Stimulated activated CD8-positive, alpha-beta memory T cell treated with anti-CD3 and anti-CD28 coated beads, Interleukin-4, amount 100 ng/mL, for 4 hours (primary cell): Measurements from ENCODE around the gene NETO2.
"Not testable (repeated sequence)": the region's sequence is repeated elsewhere in the genome, so short reads cannot be mapped to it uniquely, and the experiment has no call there.

ENCODE experiments used
- DNase-seq, 2 donors: peaks; one replicate each; pipeline ENCODE4 v3.0.0-alpha.2; 2020; ENCODE audit warnings: low read depth in 2 of 2, low spot score in 1 of 2

Gene NETO2, protein sequence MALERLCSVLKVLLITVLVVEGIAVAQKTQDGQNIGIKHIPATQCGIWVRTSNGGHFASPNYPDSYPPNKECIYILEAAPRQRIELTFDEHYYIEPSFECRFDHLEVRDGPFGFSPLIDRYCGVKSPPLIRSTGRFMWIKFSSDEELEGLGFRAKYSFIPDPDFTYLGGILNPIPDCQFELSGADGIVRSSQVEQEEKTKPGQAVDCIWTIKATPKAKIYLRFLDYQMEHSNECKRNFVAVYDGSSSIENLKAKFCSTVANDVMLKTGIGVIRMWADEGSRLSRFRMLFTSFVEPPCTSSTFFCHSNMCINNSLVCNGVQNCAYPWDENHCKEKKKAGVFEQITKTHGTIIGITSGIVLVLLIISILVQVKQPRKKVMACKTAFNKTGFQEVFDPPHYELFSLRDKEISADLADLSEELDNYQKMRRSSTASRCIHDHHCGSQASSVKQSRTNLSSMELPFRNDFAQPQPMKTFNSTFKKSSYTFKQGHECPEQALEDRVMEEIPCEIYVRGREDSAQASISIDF

DNA sequence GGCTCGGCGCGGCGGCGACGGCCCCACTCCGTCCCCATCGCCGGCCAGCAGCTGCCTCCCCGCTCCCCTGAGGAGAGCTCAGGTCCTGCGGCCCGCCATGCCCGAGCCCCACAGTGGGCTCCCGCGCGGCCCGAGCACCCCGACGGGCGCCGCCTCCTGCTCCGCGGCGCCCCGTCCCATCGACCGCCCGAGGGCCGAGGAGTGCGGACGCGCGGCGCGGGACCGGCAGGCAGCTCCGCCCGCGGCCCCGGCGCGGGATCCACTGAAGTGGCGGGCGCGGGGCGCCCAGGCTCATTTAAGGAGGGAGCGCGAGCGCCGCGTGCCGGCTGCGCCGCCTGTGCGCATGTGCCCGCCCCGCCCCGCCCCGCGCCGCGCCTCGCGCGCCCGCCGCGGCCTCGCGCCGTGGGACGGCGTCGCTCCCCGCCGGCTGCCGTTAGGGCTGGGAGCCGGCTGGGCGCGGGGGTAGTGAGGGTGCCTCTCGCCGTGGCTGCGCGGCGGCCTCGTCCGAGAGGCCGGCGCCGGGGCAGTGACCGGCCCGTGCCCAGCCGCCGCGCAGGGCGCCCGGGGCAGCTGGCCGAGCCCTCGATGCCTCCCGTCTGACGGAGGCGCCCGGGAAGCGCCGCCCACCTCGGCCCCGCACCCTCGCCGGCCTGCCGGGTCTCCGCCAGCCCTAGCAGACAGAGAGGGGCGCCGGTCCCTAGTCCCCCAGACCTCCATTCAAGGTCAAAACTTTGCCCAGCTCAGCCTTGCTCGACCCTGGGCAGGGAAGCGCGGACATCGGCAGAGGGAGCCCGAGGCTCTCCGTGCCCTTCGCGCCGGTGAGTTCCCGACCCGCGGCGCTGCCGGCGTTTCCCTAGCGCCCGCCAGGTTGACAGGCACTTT is at the start of gene NETO2:
TSS of gene NETO2 (minus strand) at position 269 of the 882 bp plus-strand sequence. CDS start 333 bp downstream, outside the sequence.
- DNase-seq: peak; percentile 15 to 24

DNA sequence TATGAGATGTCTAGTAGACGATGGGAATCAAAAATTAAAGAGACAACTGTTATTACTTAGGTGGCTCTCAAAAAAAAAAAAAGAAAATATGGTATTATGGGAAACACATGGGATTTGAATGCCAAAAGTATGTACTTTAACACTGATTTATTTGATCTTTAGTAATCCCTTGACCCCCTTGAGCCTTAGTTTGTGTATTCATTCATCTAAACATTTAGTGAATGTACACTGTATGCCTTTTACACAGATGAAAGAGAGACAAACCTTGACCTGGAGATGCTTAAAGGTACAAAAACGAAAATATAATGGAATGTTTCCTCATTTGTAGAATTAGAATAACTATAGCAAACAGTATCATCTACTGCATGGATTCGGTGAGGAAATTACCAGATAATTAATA is 38.6 kb upstream of the NETO2 start:
- no peak for DNase-seq

DNA sequence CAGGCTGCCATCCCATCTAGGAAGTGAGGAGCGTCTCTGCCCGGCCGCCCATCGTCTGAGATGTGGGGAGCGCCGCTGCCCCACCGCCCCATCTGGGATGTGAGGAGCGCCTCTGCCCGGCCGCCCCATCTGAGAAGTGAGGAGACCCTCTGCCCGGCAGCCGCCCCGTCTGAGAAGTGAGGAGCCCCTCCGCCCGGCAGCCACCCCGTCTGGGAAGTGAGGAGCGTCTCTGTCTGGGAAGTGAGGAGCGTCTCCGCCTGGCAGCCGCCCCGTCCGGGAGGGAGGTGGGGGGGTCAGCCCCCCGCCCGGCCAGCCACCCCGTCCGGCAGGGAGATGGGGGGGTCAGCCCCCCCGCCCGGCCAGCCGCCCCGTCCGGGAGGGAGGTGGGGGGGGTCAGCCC is 37.3 kb upstream of the NETO2 start:
- DNase-seq: not testable (repeated sequence)

DNA sequence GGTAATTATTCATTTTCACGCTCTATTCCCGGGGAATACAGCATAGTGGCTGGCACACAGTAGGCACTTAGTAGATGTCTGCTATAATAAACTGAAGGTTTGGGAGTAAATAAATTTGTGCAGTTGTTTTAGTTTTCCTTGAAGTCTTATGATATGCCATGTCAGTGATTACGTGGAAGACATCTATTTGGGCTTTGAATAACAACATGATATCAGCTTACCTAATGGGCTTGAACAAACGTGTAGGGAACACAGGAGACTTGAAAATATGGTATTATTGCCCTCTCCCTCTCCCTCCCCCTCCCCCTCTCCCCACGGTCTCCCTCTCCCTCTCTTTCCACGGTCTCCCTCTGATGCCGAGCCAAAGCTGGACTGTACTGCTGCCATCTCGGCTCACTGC is 36.3 kb upstream of the NETO2 start:
- DNase-seq: no peak

DNA sequence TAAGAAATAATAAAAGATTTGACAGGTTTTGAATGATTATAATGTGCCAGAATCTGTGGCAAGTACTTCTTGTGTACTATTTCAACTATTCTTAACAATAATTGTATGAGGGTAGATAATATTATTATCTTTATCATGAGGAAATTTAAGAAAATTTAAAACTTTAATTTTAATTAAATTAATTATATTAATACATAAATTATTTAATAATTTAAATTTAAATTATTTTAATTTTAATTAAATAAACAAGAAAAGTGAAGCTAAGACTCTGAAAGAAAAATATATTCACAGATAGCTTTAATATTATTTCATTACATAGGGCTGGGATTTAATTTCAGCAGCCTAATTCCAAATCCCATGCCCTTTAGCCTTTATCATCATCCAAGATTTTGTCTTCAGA is 31.4 kb upstream of the NETO2 start:
- no peak for DNase-seq

DNA sequence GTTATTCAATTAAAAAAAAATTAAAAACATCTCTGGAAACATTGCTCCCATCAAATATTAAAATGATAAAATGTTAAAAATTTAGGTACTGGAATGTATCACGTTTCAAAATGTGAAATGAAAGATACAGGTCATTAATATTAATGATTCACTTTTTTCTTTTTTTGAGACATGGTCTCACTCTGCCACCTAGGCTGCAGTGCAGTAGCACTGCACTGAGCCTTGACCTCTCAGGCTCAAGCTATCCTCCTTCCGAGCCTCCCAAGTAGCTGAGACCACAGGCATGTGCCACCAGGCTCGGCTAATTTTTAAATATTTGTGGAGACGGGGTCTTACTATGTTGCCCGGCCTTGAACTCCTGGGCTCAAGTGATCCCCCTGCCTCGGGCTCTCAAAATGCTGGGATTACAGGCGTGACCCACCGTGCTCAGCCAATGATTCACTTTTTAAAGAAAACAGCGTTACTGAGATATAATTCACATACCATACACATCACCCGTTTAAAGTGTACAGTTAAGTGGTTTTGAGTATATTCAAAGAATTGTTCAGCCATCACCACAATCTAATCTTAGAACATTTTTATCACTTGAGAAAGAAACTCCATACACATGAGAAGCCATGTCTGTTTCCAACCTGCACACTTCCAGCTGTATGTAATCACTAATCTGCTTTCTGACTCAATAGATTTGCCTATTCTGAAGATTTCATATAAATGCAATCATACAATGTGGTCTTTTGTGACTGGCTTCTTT is 19.1 kb upstream of the NETO2 start:
- DNase-seq: no peak

DNA sequence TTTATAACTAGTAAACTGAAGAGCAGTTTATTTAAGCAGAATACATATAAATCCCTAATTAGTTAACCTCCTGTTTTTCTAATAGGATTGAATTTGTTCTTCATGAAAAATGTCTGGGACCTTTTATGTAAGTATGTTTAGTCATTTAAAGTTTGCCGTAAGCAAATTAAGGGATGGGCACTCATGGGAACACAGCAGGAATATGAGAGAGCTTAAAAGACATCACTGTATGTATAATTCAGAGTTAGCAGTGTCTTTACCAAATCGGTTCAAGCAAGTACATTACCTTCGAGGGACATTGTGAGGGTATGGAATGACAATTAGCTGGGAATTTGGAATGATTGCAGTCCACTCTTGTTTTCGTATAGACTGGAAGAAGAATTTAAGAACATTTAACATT is 17.7 kb upstream of the NETO2 start:
- no peak for DNase-seq

DNA sequence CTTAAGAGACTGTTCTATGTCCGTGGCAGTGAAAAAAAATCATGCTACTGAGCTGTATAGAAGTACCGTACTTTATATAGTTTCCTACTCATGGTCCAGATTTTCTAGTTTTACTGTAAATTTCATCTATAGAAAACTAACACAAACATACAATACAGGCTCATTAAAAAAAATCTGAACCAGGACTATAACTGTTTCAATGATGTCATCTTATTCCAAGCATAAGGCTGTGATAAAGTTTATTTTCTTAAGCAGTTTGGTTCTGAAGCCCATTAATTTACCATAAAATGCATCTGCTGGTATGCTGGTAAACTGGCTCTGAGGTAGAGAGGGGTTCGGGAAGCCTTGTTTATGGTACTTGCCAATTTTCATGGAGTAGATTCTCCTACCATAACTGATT is 16.7 kb upstream of the NETO2 start:
- no peak for DNase-seq

DNA sequence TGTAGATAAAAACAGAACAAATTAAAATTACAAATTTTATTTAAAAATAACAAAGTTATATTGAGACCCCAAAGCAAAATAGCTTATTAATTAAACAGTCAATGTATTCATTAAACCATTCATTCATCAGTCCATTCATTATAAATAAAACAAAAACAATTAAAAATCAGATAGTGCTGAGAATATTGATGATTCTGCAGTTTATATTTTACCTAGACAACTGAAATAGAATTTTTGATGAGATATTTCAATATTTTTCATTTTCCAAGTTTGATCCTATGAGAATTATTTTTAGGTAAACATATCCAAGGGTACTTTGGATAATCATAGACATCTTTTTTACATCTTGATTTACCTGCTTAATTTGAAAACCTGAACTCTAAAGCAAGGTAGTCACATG is 15.2 kb upstream of the NETO2 start:
- no peak for DNase-seq

DNA sequence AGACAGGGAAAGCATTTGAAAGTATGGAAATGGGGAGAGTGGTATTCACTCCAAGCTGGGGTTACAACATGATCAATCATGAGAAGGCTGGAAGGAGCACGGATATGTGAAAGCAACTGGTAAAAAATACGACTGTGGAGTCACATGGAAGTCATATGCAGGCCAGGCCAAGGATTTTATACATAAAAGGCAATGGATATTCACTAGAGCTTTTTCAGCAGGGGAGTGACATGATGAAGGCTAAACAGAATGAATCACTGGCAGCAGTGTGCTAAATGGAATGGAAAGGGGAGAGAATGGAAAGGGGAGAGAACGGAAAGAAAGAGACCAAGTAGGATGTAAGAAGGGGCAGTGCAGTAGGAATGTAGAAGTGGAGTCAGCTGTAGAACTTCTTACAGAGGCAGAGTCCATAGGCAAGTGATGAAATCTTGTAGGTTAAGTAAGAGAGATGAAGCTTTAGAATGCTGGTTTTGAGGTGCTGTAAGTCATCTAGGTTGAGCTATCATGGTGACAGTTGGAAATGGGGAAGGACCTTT is 13.0 kb upstream of the NETO2 start:
- DNase-seq: no peak

DNA sequence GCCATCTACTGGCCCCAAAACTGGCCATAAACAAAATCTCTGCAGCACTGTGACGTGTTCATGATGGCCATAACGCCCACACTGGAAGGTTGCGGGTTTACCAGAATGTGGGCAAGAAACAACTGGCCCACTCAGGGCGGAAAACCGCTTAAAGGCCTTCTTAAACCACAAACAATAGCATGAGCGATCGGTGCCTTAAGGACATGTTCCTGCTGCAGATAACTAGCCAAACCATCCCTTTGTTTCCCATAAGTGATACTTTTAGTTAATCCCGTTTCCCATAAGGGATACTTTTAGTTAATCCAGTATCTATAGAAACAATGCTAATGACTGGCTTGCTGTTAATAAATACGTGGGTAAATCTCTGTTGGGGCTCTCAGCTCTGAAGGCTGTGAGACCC is 8.8 kb upstream of the NETO2 start:
- DNase-seq: not testable (repeated sequence)

DNA sequence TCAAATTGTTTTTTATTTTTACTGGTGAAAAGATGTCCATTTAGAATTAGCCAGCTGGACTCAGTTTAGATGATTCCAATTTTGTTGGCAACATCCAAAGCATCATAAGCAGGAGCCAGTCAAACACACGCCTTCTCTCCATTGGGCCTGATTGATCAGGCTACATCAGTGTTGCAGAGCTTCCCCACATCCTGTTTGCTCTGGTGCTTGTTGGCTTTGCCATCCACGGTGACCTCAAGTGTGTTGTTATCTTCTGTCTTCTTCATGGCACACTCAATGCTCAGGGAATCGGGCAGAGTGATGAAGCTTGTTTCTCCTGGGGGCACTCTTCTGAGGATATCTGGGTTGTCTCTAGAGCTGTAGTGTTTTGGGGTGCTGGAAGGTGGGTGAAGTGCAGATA is 6.3 kb upstream of the NETO2 start:
- DNase-seq: no peak

DNA sequence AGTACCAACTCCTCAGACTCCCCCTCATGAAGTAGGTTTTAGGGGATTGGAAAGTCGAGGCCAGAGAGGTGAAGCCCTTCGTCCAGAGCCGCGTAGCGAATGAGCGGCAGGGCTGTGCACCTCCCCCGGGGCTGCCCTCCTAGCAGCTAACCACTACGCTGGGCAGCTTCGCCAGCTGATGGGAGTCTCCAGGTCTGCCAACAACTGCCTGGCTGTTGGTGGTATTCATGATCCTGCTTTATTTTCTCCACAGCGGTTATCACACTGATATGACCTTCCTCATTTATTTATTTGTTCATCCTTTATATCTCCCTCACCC is 773 bp upstream of the NETO2 start:
- no peak for DNase-seq

DNA sequence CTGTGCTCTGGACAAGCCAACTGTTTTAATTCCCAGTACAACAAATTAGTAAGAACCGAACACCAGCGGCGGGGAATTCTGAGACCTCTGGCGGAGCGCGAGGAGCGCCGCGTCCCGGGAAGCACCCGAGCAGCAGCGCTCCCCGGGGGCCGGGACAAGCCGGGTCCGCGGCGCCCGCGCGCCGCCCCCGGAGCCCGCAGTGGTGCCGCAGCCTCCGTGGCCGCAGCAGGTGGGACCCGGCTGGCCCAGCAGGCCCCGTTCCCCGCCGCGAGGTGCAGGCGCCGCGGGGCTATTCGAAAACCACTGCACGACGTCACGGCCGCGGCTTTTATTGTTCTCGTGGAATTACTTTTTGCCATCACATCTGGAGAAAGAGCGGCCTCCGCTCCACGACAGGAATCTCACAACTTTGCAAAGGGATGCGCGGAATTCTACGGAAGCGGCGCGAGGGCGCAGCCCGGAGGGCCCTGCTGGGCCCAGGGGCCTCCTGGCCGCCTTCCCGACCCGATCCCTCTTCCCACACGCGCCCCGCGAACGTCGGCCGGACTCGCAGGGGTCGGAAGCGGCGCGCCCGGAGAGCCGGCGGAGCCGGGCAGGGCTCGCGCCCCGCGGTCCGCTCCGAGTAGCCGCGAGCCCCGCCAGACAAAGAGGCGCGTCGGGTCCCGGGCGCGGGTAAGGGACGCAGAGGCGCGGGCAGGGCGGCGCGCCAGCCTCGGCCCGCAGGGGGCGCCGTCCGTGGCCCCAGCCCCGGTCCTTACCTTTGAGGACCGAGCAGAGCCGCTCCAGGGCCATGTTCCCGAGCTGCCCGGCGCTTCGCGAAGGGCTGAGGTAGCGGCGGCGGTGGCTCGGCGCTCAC is 696 bp downstream of the NETO2 start:
- DNase-seq: peak in 1 of 2 donors; percentile 20

DNA sequence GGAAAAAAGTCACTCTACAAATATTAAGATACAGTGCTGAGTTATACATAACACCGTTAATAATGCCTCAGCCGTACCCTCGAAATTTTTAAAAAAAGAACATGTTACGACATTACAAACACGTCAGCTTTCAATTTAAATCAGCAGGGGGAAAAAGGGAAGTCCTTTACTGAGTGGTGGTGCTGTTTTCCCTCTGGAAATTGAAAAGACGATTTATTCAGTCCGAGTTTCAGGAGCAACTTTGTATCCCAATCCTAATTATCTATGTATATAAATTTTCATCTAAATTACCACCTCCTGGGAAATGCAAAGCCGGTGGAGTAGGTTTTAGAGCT is 1.3 kb downstream of the NETO2 start:
- no peak for DNase-seq

DNA sequence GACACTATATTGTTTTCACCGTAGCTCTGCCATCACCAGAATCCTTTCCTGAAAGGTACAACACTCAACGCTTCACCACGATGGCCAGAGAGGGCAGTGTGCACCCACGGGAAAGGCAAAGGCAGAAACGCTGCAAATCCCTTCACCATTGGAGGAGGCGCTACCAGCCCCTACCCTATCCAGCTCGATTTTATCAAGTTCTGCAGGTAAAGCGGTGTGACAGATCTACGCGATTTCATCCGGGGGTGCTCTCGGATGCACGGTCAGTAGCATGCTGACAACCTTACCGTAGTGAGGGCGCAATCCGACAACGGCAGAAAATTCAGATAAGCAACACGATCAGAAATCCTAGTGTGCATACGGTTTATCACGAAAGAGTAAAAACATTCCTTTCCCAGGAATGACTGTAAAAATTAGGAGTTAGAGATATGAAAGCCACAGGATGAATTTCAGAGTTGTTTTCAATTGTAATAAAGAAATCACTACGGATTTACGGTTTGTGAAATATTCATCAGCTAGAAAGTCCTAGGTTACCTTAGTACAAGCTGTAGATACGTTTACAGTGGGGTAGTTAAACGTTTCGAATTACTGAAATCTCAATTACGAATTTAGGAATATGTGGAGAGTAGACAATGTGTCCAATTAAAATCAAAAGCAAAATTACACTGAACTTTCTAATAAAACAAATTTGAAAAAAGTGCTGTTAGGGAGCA is 1.8 kb downstream of the NETO2 start:
- DNase-seq: peak; percentile 55 to 65

DNA sequence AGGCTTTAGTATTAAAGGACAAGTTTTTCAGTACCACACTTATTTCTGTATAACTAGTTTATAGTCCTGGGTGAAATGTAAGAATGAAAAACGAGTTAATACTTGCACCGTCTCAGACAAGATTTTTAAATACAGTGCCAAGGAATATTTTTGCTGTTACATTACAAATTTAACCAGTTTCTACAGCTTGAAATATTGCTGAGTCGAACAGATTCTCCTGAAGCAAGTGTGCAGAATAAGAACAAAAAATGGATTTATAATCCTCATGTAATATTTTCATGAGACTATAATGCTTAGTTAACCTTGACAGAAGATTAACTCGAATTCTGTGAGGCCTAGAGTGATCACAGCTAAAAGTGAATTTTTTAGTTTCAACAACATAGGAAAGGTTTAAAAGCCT is 3.1 kb downstream of the NETO2 start:
- no peak for DNase-seq

DNA sequence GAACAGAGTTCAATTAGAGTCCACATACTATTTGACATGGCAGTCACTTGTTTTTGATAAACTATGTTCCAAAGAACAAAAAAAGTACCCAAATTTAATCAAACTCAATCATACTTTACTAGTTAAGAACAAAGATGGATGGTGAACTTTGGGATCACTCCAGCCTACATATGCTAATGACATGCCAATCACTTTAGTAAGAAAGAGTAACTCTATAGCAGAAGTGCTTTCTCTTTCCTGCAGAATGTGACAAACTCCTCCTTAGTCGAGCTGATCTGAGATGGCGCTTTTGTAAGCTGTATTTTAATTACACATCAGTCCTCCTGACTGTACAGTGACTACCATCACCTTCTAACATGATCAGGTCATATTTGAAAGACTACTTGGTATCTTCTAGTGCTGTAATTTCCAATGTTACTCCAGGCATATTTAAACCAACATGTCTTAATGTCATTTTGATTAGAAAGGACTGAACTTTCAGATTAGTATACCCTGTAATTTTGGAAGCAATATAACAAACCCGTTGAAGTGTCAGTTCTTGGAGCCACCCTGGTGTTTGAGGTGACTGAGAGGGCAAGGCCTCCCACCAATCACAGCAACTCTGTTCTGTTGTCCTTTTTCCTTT is 4.1 kb downstream of the NETO2 start:
- DNase-seq: no peak

DNA sequence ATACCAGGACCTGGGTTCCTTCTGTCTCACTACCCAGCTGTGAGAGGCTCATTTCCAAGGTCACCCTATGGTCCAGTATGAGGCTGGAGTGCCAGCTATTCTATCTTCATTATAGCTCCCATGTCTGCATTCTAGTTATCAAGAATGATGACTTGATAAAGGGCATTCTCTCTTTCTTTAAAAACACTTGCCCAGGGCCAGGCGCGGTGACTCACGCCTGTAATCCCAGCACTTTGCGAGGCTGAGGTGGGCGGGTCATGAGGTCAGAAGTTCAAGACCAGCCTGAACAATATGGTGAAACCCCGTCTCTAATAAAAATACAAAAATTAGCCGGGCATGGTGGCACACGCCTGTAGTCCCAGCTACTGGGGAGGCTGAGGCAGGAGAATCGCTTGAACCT is 5.8 kb downstream of the NETO2 start:
- not testable (repeated sequence) for DNase-seq
